HG03457 (cell line): ENCODE data around the gene ADAMTS12.
"Not testable (repeated sequence)": the region's sequence is repeated elsewhere in the genome, so short reads cannot be mapped to it uniquely, and the experiment has no call there.

Experiments used
- ATAC-seq: cut with Tn5 transposase; IDR thresholded peaks from one replicate; pipeline ENCODE4 v1.9.1; 2021; ENCODE audit warnings: moderate number of reproducible peaks; ENCODE audit not compliant: unreplicated experiment

ADAMTS12 gene

DNA sequence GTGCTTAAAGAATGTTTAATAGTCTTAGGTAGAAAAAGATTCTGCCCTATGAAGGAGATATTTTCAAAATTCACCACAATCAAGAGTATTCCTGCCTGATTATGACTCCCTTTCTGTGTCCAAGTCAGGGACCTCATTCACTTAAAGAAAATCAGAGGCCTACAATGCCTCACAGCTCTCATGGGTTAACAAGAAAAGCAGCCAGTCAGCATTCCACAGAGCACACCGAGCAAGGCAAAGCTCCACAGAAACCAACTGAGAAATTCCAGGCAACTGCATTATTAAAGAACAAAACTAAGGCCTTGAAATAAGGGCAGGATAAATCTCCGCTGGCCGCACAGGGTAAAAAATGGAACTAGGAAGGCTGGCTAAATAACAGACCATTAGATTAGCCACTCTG is 289.9 kb downstream of the ADAMTS12 start:
- no peak for ATAC-seq

DNA sequence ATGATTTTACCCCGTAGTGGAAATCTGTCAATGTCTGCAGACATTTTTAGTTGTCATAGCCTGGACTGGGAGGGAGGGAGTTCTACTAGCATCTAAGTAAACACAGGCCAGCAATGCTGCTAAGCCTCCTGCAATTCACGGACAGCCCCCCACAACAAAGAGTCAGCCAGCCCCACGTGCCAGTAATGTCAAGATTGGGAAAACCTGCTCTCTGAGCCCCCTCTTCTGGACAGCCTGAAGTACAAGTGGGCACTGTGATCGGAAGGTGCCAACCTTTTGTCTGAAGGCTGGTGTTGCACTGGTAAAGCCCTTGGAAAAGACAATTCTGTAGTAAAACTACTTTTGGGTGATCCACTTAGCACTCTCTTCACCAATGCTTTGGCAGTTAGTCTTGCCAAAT is 296.5 kb downstream of the ADAMTS12 start:
- no peak for ATAC-seq

DNA sequence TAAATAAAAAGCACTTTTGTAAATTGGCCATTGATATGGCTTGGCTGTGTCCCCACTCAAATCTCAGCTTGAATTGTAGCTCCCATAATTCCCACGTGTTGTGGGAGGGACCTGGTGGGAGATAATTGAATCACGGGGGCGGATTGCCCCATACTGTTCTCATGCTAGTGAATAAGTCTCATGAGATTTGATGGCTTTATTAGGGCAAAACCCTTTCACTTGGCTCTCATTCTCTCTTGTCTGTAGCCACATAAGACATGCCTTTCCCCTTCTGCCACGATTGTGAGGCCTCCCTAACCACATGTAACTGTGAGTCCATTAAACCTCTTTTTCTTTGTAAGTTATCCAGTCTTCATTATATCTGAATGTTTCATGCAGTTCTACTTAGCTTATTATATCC is 297.8 kb downstream of the ADAMTS12 start:
- no peak for ATAC-seq

DNA sequence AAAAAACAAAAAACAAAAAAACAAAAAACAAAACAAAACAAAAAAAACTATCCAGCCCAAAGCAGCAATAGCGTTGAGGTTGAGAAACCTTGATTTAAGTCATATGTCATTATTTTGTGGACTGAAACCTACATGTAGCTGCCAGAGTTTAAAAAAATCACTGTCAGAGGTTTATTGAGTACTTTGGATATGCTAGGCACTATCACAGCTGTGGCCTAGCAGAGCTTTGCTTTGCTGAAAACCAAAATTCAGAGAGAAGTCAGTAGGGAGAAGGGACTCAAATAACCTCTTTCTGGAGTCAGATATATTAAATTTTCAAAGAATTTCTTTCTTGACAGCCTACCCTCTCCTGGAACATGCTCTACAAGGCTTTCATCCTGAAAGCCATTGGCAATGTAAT is 299.5 kb downstream of the ADAMTS12 start:
- no peak for ATAC-seq

DNA sequence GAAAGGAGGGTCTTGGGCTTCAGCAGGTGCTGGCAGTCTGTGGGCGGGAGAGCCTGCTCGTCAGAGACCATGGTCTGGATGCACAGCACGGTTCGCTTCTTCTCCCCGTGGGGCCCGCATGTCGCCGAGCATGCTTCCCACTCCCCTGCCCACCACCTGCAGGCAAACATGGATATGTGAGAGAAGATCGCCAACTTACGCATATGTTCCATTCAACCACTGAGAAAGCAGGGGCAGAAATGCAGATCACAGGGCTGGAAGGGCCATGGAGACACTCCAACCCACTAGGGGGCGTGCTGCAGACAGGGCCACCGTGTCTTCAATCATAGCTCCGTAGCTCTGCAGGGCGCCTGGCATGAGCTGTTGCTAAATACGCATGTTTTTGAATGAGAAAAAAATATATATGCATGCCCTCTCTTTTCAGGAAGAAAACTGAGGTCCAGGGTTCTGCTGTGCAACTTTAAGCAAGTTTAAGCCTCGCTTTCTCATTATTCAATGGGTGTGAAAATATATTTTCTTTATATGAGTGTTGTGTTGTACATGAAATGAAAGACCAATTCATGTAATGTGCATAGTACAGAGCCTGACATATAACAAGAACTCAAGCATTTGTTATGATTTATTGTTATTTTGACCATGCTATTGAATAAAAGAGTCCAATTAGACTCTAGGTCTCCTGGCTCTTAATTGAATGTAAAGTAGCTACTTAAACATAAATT is 303.0 kb downstream of the ADAMTS12 start:
- ATAC-seq = no peak

DNA sequence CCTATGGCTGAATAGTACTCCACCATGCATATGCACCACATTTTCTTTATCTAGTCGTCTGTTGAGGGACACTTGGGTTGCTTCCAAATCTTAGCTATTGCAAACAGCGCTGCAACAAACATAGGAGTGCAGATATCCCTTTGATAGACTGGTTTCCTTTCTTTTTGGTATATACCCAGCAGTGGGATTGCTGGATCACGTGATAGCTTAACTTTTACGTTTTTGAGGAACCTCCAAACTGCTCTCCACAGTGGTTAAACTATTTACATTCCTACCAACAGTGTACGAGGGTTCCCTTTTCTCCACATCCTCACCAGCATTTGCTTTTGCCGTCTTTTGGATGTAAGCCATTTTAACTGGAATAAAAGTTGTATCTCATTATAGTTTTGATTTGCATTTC is 308.5 kb downstream of the ADAMTS12 start:
- ATAC-seq = no peak

DNA sequence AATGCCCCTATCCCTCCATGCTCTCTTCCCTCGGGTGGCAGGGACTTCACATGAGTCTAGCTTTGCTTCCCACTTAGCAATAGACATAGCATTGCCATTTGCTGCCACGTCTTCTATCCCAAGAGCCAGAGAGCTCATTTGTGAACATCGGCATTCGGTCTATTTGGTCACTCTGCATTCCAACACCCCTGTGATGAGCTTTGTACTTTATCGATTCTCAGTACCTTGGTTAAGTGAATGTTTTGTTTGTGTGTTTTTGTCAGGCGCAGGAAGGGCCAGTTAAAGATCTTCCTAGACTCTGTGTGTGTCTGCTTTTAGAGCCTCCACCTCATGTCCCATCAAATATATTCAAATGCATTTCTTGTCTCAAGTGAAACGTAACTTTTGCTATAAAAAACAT is 309.4 kb downstream of the ADAMTS12 start:
- no peak for ATAC-seq

DNA sequence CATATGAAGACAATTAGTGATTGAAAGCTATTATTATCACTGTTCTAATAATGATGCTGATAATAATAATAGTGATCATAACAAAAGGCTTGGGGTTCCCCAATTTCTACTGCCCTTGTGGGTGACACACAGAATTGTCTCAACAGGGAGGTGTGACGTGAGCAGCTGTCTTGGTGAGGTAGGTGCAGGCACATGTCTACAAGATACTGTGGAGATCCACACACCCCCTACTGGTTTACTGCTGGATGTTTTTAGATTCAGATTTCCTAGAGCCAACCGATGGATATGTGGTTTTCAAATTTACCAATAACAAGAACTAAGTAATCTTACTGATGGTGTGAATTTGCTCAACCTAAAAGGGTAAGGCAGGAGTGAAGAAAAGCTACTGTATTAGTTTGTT is 312.0 kb downstream of the ADAMTS12 start:
- ATAC-seq = no peak

DNA sequence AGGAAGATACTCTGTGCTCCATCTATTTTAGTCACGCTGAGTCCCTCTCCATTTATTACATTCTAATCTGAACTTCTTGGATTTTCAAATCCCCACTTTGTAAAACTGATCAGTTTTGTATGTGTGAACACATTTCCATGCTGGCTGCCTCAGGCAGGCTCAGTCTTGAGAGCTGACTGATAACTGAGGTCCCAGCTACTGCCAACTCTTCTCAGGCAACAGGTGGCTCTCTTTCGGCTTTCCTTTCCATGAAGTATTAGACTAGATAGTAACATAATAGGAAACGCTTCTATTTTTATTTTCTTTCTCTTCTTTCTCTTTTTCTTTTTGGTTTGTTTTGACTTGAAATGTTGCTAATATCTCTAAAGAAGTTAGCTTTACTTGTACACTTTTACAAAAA is 312.6 kb downstream of the ADAMTS12 start:
- no peak for ATAC-seq

DNA sequence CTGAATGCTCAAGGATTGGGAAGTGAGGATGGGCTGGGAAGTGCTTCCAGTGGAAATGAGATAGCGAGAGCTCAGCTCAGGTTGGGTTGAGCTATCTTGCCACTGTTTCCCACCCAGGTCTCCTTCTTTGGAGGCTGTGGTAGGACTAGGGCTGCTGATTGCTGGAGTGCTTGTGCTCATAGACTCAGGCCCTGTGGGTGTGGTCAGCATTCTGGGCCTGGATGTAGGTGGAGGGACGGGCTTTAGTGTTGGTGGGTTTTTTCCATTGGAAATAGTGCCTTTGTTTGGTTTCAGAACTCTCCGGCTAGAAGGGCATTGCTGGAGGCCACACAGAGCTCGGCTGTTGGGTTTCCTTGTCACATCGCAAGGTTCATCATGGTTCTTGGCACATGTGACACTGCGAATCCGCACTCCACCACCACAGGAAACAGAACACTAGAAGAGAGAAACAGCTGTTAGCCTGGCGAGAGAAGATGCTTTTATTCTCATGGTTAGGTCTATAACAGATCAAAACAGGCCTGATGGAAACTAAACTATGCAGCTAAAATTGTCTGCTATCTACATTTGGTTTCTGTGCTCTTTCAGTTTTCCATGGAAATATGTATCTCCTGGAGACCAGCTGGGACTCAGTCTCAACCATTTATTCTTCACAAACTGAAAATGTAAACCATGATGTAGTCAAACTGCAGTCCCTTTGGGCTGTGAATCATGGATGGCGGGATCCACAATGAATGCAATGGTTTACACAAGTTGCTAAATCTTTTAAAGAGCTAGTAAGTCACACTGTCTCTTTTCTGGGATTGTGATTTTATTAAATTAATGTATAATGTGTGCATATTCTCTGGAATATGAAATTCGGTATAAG is 314.8 kb downstream of the ADAMTS12 start:
- ATAC-seq = no peak

DNA sequence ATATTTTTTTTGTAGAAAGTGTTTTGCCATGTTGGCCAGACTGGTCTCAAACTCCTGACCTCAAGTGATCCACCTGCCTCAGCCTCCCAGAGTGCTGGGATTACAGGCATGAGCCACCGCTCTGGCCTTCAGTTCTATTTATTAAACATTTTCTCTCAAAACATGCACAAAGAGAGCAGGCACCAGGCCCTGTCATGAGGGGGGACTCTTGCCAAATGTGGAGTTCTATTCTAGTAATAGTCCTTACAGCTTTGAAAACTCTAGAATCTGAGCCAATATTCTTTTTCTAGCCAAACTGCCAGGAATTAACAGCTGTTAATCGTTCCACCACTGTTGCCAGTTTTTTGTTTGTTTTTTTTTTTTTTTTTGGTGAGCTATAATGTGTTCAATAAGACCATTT is 326.5 kb downstream of the ADAMTS12 start:
- ATAC-seq = no peak

DNA sequence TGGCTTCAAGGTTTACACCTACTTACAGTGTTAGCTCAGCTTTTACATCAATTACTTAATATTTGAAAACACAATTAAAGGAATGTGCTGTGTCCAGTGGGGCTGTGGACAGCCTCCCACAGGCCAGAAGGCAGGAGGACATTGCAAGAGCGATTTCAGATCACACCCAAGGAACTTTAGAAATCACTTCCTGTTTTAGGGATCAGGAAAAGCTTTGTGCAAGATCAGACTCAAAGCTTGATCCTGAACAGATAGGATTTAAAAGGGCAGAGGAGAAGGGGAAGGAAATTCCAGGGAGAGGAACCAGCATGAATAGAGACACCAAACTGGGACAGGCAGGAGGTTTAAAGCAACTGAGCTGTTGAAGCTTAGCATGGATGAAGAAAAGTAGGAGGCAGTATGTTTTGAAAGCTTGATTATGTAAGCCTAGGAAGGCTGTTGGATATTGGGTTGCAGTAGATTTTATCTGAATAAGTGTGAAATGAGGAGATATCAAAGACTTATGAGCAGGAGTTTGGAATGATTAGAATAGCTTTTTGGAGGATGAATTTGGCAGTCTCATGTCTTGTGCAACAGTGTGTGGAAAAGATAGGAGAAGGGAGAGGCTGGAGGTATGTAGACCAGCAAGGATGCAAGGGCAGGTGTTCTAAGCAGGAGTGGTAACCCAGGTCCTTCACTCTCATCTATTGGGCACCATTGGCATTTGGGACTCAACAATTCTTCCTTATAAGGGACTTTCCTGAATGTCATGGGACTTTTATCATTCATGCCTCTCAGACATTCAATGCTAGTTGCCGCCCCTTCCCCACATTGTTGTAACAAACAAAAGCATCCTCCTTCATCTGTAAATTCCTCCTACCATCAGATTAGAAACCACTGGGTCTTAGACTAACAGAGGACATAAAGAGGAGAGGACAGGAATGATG is 327.5 kb downstream of the ADAMTS12 start:
- no peak for ATAC-seq

DNA sequence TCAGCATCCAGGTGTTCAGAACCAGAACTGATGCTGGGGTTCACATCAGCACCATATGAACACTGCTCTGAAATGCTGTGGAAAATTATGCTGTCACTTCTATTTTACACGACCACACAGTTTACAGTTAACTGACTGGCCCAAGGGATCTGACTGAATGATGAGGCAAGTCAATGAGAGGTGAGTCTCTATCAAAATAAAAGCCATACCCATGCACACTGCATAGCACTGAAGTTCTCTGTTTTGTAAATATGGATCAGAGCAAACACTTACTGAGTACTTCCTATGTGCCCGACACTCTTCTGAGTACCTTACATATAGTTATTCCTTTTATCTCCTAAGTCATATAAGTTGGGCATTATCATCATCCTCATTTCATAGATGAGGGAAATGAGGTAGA is 328.3 kb downstream of the ADAMTS12 start:
- no peak for ATAC-seq

DNA sequence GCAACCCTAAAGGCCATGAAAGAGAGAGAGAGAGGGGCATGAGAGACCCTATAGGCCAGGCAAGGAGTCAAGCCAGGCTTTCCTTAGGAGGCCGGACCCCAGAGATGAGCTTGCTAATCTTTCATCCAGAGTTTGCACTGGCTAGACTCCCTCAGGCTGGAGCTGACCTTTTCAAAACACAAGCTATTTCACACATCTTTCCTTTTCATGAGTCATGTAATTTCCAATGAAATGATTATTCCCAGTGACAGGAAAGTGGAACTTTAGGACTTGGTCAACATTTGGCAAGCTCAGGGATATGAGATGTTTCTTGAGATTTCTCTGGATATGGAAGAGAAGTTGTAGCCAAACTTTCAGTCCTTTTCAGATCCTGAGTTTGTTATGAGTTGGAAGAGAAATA is 333.3 kb downstream of the ADAMTS12 start:
- ATAC-seq = no peak

DNA sequence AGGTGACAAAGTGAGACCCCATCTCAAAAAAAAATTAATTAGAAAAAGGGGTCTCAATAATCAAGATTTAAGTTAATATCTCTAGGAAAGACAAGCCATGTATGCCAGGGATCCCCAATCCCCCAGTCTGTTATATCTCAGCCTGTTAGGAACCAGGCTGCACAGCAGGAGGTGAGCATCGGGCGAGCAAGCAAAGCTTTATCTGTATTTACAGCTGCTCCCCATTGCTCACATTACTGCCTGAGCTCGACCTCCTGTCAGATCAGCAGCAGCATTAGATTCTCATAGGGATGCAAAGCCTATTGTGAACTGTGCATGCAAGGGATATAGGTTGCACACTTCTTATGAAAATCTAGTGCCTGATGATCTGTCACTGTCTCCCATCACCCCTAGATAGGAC is 334.2 kb downstream of the ADAMTS12 start:
- ATAC-seq = no peak

DNA sequence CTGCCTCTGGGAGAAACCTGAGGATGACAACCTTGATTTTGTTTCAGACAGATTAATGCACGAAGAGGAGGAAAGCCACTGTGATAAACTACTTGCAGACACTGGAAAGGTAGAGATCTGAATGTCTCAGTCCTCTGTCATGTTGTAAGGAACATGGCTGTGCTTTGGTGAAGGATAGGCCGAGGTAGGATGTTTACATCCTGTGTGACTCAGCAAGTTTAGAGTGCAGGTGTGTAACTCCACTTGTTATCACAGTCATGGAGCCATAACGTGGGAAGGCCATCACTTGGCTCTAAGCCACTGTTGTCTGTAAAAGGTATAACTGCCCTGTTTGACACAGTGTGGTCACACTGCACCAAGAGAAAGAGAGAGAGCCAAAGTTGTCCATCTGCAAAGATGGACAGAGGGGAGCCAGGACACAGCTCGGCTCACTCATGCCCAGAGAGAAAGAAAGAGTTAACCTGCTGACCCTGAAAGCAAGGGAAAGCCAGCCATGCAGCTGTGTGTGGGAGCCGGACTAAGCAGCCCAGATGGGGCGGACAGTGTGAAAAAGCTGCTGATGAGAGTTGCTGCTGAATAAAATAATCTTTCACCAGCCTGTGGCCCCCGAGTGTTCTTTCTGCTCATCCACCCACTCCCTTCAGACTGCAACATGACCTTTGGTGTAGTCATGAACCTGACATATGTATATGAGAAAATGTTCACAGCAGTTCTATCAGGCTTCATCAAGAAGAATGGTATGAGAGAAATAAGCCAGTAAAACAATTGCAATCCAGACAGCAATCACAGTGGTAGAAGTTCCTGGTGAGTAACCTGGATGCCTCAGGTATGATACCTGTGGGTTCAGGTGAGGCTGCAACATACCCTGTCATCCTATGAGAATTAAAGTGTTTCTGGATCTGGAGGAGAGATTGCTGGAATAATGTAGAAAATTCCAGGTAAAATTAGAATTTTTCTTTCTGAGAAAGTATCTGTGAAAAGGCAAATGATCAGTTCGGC is 335.2 kb downstream of the ADAMTS12 start:
- no peak for ATAC-seq

DNA sequence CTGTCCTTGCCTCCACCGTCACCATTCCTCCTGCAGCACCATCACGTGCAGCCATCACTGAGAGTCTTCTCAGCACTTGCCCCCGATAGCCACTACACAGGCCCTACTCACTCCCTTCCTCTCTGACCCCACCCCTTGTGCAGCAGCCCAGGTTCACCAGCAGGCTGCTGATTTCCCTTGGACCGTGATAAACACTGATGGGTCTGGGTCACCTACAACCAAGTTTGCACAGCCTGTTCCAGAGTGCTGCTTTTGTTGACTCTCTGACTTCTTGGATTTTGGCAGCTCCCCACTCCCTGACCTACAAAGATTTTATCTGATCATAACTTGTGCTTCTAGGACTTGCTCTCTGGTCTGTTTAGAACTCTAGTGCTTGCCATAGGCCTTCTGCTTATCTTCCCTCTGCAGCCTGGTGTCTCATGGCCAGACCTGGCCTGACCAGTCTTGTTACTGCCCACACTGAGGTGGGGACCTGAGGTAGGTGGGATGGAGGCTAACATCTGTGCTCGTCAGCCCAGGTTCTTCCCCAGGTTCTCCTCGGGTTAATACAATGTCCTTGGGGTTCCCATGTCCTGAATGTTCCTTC is 341.7 kb downstream of the ADAMTS12 start:
- no peak for ATAC-seq

DNA sequence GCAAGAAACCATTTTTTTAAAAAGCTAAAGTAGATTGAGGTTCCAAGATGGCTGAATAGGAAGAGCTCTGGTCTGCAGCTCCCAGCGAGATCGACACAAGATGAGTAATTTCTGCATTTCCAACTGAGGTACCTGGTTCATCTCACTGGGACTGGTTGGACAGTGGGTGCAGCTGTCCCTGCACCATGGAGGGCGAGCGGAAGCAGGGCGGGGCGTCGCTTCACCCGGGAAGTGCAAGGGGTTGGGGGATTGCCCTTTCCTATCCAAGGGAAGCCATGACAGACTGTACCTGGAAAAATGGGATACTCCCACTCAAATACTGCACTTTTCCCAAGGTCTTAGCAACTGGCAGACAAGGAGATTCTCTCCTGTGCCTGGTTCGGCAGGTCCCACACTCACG is 352.0 kb downstream of the ADAMTS12 start:
- ATAC-seq = not testable (repeated sequence)

DNA sequence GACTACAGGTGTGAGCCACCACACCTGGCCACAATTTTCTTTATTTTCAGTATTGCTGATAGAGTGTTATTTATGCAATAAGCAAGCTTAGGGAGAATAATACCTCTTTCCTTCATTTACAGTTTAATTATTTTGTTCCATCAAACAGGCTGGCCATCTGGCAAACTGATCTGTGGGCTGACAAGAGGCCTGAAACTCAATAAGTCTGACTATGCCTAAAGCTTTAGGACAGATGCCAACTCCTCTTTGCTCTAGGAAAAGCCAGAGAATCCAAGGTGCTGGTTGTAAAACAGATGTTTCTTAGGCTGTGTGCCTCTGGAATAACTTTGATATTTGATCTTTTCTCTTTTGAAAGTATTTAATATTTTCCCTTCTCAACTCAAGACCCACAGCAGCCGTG is 352.6 kb downstream of the ADAMTS12 start:
- ATAC-seq = no peak

DNA sequence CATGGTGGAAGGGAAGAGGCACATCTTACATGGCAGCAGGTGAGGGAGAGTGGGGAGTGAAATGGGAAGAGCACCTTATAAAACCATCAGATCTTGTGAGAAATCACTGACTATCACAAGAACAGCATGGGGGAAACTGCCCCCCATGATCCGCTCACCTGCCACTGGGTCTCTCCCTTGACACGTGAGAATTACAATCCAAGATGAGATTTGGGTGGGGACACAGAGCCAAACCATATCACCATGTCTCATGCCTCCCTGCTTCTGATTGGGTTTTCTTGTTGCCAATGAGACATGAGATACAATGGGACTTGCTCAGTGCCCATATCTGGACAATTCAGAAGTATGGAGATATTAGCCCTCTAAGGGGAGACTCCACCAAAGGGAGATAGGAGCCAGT is 353.6 kb downstream of the ADAMTS12 start:
- ATAC-seq = no peak
